ENCODE results near the gene PDE8B. TPM values are rescaled to one million over a fixed set of nuclear protein-coding genes. Genes with fewer than 3 reads are reported as not detected.

PDE8B gene
- total RNA-seq, 1 donor from 2014 or later: not detected

DNA sequence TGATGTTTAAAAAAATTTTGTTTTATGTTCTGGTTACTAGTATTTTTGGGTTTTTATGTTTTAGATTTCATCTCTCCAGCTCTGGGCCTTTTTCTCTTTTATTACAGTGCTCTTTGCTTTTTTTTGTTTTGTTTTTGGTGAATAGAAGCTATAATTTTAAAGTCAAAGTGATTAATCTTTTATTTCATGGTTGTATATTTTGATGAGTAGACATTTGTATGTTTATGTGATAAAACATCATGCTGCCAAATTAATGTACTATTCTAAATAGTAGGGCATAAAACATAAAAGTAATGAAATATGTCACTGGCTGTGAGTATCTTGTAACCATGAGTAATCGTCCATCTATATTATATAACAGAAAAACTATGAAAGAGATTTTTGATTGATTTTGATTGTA lies 93.9 kb downstream of the PDE8B start:
- no peak overlapping the region for H3K4me3 Mint-ChIP-seq
- CTCF ChIA-PET: no interaction called here
- POLR2A ChIA-PET: no interaction called here
- DNase-seq (no peak), ATAC-seq (ENCODE audit: low read depth) (no peak)
- no peaks in the 10 kb centered on the region for H3K9me3 Mint-ChIP-seq
- intact Hi-C loops (cut with micrococcal nuclease): no loop called here
- no peaks in the 10 kb centered on the region for H3K27me3 Mint-ChIP-seq
- no peaks in the 10 kb centered on the region for H3K36me3 Mint-ChIP-seq (ENCODE audit: low read depth)
- TF ChIP-seq, protein P1, sequence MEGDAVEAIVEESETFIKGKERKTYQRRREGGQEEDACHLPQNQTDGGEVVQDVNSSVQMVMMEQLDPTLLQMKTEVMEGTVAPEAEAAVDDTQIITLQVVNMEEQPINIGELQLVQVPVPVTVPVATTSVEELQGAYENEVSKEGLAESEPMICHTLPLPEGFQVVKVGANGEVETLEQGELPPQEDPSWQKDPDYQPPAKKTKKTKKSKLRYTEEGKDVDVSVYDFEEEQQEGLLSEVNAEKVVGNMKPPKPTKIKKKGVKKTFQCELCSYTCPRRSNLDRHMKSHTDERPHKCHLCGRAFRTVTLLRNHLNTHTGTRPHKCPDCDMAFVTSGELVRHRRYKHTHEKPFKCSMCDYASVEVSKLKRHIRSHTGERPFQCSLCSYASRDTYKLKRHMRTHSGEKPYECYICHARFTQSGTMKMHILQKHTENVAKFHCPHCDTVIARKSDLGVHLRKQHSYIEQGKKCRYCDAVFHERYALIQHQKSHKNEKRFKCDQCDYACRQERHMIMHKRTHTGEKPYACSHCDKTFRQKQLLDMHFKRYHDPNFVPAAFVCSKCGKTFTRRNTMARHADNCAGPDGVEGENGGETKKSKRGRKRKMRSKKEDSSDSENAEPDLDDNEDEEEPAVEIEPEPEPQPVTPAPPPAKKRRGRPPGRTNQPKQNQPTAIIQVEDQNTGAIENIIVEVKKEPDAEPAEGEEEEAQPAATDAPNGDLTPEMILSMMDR (IDR thresholded peaks at IDR 0.05): no peak
- H3K27ac Mint-ChIP-seq: no peak overlapping the region
- H3K4me1 Mint-ChIP-seq: no peaks in the 10 kb centered on the region

DNA sequence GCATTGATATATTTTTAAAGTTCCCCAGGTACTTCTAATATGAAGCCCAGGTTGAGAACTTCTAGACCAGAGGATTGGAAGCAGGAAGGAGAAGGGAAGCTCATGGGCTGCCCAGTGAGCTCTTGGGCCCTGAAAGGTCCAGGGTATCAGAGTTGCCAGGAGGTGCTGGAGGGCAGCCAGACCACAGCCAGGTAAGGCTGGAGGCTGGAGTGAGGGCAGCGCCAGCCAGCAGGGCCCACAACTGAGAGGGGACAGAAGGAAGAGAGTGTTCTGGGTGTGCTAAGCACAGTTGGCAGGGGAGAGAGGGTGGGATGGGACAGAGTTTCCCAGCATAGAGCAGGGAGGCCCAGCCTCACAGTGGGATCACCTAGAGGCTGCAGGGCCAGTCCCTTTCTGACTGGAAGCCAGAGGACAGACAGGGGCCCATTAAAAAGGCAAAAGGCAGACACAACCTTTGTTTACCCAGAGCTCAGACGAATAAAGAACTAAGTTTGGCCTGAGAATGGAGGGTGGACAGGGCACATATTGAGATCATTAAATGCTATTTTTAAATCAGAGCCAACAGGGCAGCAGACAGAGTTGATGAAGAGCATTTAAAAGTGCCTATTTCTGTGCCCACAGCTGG lies 94.9 kb downstream of the PDE8B start:
- ATAC-seq (ENCODE audit: low read depth) (no peak), DNase-seq (no peak)
- ChIA-PET POLR2A (no interaction called here), CTCF (no interaction called here)
- no peaks in the 10 kb centered on the region for H3K36me3 Mint-ChIP-seq (ENCODE audit: low read depth)
- no peaks in the 10 kb centered on the region for H3K4me1 Mint-ChIP-seq
- intact Hi-C loops (cut with micrococcal nuclease): no loop called here
- H3K4me3 Mint-ChIP-seq: no peak overlapping the region
- H3K27ac Mint-ChIP-seq: no peak overlapping the region
- TF ChIP-seq, protein P1 (IDR thresholded peaks at IDR 0.05): no peak
- no peaks in the 10 kb centered on the region for H3K27me3 Mint-ChIP-seq
- H3K9me3 Mint-ChIP-seq: no peaks in the 10 kb centered on the region

DNA sequence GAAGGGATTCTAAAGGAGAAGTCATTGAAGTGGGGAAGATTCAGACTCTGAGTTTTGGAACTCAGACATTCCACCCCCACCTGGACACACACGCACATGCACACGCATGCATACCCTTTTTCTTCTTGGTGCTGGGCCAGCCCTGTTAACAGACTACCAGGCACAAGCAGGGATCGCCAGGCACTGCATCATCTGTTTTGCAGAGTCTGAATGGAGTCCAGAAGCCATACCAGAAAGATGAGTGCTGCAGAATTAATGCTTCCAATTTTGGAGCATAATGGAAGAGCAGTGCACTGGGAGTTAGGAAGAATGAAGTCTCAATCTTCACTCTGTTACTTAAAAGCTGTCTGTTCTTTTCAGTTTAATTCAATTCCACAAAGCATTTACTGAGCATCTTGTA lies 95.5 kb downstream of the PDE8B start:
- TF ChIP-seq, protein P1 (IDR thresholded peaks at IDR 0.05): no peak
- H3K27ac Mint-ChIP-seq: no peak overlapping the region
- intact Hi-C loops (cut with micrococcal nuclease): no loop called here
- ChIA-PET CTCF (no interaction called here), POLR2A (no interaction called here)
- H3K9me3 Mint-ChIP-seq: no peaks in the 10 kb centered on the region
- no peaks in the 10 kb centered on the region for H3K27me3 Mint-ChIP-seq
- H3K4me1 Mint-ChIP-seq: no peaks in the 10 kb centered on the region
- DNase-seq: no peak
- no peaks in the 10 kb centered on the region for H3K36me3 Mint-ChIP-seq (ENCODE audit: low read depth)
- ATAC-seq (ENCODE audit: low read depth): no peak
- no peak overlapping the region for H3K4me3 Mint-ChIP-seq

DNA sequence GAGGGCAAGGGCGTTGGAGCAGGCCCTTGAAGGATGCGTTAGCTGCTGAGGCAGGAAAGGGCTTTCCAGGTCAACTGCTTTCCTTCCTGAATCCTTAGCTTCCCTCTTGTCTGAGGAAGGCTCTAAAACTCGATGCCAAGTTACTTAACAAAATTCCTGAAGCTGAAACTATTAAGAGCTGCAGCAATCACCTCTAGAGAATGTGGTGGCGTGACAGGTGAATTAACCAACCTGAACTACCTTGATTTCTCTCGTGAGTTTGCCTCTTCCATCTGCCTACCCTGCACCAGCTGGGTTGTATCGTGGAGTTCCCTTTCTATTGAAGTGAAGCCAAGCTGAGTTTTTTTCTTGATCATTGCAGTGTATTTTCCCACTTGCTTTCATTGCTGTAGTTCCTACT lies 96.1 kb downstream of the PDE8B start:
- TF ChIP-seq, protein P1 (IDR thresholded peaks at IDR 0.05): no peak
- Mint-ChIP-seq H3K4me3 (no peak overlapping the region), H3K27ac (no peak overlapping the region), H3K4me1 (no peaks in the 10 kb centered on the region), H3K36me3 (ENCODE audit: low read depth) (no peaks in the 10 kb centered on the region), H3K27me3 (no peaks in the 10 kb centered on the region), H3K9me3 (no peaks in the 10 kb centered on the region)
- ChIA-PET CTCF (no interaction called here), POLR2A (no interaction called here)
- DNase-seq: no peak
- intact Hi-C loops (cut with micrococcal nuclease): no loop called here
- no peak for ATAC-seq (ENCODE audit: low read depth)

DNA sequence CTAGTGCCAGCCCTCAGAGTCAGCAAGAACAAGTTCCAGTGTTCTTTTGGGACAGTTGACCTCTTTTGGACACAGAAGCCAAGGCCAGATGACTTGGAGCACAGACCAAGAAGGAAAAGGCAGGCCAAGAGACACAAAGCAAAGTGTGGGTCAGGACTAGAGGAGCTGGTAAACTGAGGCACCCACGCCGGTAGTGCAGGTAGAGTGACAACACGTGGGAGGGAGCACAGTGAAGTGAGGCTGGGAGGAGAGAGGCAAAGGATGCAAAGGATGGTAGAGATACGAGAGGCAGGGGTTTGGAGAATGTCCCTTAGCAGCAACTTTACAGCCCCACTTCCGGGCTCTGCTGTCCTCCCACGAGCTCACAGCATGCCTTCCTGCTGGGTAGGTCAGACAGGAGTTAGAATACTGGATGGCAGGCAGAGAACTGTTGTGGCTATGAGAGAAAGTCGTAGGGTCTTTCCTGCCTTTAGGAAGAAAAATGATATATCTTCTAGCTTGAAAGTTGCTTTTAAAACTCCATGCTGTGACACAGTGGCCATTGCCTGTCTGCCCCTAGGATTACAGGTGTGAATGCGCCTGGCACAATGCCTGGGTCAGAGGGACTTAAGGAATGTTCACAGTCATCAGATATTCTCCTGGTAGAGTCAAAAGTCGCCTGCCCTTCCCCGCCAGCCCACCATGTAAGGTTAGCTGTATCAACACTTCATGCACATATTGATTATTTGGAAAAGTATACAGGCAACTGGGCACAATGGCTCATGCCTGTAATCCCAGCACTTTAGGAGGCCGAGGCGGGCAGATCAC lies 97.9 kb downstream of the PDE8B start:
- no peak overlapping the region for H3K27ac Mint-ChIP-seq
- TF ChIP-seq, protein P1 (IDR thresholded peaks at IDR 0.05): no peak
- POLR2A ChIA-PET: no interaction called here
- no peak for ATAC-seq (ENCODE audit: low read depth)
- H3K4me1 Mint-ChIP-seq: no peaks in the 10 kb centered on the region
- no peak for DNase-seq
- intact Hi-C loops (cut with micrococcal nuclease): no loop called here
- CTCF ChIA-PET: no interaction called here
- no peaks in the 10 kb centered on the region for H3K9me3 Mint-ChIP-seq
- H3K36me3 Mint-ChIP-seq (ENCODE audit: low read depth): no peaks in the 10 kb centered on the region
- H3K27me3 Mint-ChIP-seq: no peaks in the 10 kb centered on the region
- no peak overlapping the region for H3K4me3 Mint-ChIP-seq

All from activated B cell treated with CpG ODN at 0.5 μM for 24 hours (primary cell).